Muscle layer of colon (tissue), 2 donors: ENCODE measurements around the gene TNFSF11.
"Not testable (repeated sequence)": the region's sequence is repeated elsewhere in the genome, so short reads cannot be mapped to it uniquely, and the experiment has no call there.

ENCODE experiments used
- H3K27ac ChIP-seq: one replicate; pipeline ENCODE4 v1.7.0; 2013; ENCODE audit warnings: low read depth, mild to moderate bottlenecking, low read length, moderate library complexity
- H3K27me3 ChIP-seq, 2 donors: one replicate each; pipeline ENCODE4 v1.7.0; 2013; ENCODE audit warnings: low read length in 2 of 2, mild to moderate bottlenecking in 2 of 2; ENCODE audit not compliant: insufficient read depth in 2 of 2, control insufficient read depth in 1 of 2
- H3K36me3 ChIP-seq: one replicate; pipeline ENCODE4 v1.7.0; 2013; ENCODE audit warnings: mild to moderate bottlenecking, low read length; ENCODE audit not compliant: insufficient read depth
- H3K4me1 ChIP-seq: one replicate; pipeline ENCODE4 v1.7.0; 2013; ENCODE audit warnings: mild to moderate bottlenecking, low read length; ENCODE audit not compliant: insufficient read depth
- H3K4me3 ChIP-seq, 2 donors: one replicate each; pipeline ENCODE4 v1.7.0; 2013; ENCODE audit warnings: low read length in 2 of 2, low read depth in 1 of 2, mild to moderate bottlenecking in 1 of 2, moderate library complexity in 1 of 2
- H3K9ac ChIP-seq: one replicate; pipeline ENCODE4 v1.7.0; 2013; ENCODE audit warnings: low read length
- H3K9me3 ChIP-seq: one replicate; pipeline ENCODE4 v1.7.0; 2013; ENCODE audit warnings: mild to moderate bottlenecking, low read length
- donor health status: abdominal sarcoma.
- donor health status: Adenocarcinoma of cecum.

The TNFSF11 gene

DNA sequence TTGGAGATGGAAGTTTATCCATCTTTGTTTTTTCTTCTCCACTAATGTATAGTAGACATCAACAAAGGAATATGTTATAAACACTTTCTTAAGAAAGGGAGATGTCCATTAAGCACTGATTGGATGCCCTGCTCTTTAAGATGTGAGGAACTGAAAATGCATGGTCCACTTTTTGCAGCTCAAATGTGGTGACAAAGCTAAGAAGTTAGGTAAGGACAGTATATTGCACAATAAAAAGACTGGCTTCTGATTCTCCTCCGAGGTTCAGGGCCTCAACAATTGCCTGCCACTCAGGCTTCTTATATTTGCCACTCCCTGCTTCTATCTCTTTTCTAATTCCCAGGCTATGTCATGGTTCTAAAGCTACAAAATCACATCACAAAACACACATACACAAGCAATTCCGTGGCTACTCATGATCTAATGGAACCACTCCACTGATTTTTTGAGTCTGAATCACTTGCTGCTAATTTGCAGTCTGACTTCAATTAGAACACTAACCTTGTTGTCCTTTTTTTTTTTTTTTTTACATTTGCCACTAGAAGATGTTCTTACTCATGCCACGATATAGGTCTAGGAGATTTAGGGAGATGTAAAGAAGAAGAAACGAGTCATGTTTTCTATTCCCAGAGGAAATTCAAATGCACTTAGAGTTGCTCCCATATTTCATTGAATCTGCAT is 29.6 kb upstream of the TNFSF11 start:
- no peaks in the 10 kb centered on the region for H3K9me3 ChIP-seq
- H3K9ac ChIP-seq: no peak overlapping the region
- no peak overlapping the region for H3K4me3 ChIP-seq
- H3K27me3 ChIP-seq: no peaks in the 10 kb centered on the region
- no peak overlapping the region for H3K27ac ChIP-seq
- H3K4me1 ChIP-seq: no peaks in the 10 kb centered on the region
- H3K36me3 ChIP-seq: no peaks in the 10 kb centered on the region

GRCh38 chr13:42545842-42546241 is 28.1 kb upstream of the TNFSF11 start:
- H3K27ac ChIP-seq: no peak overlapping the region
- H3K4me1 ChIP-seq: no peaks in the 10 kb centered on the region
- H3K9me3 ChIP-seq: no peaks in the 10 kb centered on the region
- H3K4me3 ChIP-seq: no peak overlapping the region
- no peak overlapping the region for H3K9ac ChIP-seq
- no peaks in the 10 kb centered on the region for H3K27me3 ChIP-seq
- H3K36me3 ChIP-seq: no peaks in the 10 kb centered on the region

DNA sequence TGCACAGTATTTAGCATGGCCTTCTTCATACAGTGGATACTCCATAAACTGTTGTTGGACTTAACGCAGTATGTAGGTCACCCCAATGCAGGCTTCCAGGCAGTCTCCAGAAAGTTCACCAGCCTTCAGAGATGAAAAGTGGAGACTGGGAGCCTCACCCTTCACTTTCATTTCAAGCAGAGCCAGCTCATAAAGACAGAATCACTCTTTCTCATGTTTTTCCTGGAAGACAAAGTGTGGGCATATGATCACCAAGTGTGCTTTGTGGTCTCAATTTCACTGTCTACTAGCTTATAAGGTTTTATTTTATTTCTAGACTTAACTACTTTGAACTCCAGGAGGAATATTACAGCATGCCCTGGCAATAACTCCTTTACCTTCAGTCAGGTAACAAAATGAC is 26.3 kb upstream of the TNFSF11 start:
- no peak overlapping the region for H3K27ac ChIP-seq
- no peaks in the 10 kb centered on the region for H3K27me3 ChIP-seq
- H3K4me1 ChIP-seq: no peaks in the 10 kb centered on the region
- no peak overlapping the region for H3K9ac ChIP-seq
- no peak overlapping the region for H3K4me3 ChIP-seq
- no peaks in the 10 kb centered on the region for H3K36me3 ChIP-seq
- no peaks in the 10 kb centered on the region for H3K9me3 ChIP-seq

DNA sequence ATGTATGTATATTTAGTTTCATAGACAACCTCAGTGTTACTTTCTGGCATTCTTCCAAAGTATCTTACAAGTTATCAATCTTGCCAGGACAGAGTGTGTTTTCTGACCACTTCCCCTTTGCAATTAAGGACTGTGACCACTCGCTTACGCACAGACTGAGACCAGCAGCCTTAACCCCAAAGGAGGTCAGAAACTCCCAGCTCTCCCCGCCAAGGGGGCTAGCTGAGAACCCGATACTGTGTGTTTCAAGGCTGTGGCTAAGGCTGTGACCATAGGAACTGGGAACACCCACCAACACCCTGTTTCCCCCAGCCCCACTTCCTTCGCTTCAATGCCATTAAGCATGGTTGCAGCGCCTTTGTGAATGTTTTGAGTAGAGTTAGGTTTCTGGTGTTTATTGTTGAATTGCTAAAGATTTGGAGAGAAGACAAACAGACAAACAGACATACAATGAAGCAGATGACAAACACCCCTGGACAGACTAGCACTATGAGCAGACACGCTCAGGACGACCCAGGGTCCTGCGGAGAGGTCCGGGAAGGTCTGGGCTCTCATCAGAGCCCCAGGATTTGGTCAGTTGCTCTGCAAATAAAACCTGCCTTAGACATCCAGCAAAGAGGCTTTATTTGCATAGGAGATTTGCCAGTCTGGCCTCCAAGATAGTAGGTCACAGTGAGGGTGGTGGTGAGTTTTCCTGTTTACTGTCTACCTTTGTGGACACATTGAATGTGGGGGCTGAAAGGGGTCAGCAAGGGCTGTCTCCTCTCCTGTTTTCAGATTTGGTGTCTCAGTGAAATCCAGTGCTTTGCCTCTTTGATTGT is 25.0 kb upstream of the TNFSF11 start:
- Histone ChIP-seq H3K9me3 (no peaks in the 10 kb centered on the region), H3K27ac (no peak overlapping the region), H3K27me3 (no peaks in the 10 kb centered on the region), H3K4me1 (no peaks in the 10 kb centered on the region), H3K9ac (no peak overlapping the region), H3K4me3 (no peak overlapping the region), H3K36me3 (no peaks in the 10 kb centered on the region)

DNA sequence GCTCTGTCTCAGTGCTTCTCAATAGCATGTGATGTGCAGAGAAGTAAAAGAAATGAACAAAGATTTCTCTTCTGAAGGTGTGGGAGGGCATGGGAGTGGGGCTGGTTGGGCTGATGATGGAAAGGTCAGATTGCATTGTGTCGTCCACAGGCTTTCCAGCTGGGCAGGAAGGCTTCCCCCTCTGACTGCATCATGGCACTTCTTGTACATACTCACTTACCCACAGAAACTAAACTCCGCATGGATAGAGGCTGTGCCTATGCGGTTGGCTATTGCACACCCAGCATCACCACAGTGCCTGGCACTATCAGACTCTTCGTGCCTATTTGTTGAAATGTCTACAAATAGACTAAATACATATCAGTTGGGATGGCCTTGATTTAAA is 24.4 kb upstream of the TNFSF11 start:
- Histone ChIP-seq H3K36me3 (no peaks in the 10 kb centered on the region), H3K27ac (no peak overlapping the region), H3K27me3 (no peaks in the 10 kb centered on the region), H3K9ac (no peak overlapping the region), H3K4me3 (no peak overlapping the region), H3K9me3 (no peaks in the 10 kb centered on the region), H3K4me1 (no peaks in the 10 kb centered on the region)

DNA sequence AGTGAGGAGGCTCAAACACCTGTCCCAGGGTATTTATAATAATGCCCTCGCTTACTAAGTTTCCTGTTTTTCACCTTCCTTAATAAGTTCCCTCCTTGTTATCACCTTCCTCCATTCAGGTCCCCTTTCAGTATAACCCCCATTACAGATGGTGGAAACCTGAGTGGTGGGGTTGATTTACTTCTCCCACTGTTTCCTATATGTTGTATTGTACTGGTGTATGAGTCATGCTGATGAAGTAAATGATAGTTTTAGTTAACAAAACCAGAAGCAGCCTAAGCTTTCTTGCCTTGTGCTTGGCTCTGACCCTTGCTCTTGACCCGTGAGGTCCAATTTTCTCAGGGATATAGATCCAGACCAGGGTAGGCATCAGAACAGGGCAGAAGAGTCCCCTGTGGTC is 22.3 kb upstream of the TNFSF11 start:
- no peak overlapping the region for H3K27ac ChIP-seq
- H3K9me3 ChIP-seq: no peaks in the 10 kb centered on the region
- H3K4me1 ChIP-seq: no peaks in the 10 kb centered on the region
- H3K36me3 ChIP-seq: no peaks in the 10 kb centered on the region
- H3K4me3 ChIP-seq: no peak overlapping the region
- no peaks in the 10 kb centered on the region for H3K27me3 ChIP-seq
- no peak overlapping the region for H3K9ac ChIP-seq

DNA sequence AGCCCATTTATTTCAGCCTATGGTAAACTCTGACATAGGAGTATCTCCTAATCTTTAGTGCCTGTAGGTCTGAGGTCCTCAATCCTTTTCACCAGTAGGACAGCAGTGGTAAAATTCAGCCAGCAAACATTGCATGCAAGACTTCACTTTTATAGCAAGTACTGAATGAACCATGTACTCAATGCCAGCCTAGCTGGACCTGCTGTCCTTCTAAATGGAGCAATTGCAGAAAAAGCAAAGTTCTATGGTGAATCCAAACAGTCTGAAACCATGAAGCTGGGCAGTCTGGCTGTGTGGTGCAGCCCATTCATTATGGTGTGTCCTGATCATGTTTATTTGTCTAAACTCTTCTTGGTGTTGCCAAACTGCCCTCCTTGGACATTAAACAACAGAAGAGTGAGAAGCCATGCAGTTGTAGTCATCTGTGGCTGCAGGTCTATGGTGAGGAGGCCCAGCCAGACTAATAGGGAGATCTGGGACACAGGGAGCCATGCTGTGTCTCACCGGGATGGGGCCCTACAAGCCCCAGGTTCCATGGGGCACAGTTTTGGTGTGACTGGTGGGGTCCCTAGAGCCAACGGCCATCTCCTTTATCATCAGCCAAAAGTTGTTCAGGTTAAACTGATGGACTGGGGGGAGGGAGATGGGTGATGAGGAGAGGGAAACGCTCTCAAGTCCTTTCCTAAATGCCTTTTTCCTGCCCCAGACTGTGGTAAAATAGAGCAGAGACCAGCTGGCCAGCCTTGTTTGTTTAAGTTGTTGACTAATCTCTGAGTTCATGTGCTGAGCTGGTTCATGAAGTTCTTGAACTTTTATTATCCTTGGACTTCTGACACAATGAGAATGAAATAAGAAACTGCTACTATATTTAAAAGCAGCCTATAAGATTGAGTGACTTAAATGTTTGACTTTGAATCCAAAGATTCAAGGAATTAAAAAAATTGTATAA is 20.6 kb upstream of the TNFSF11 start:
- Histone ChIP-seq H3K4me1 (no peaks in the 10 kb centered on the region), H3K27me3 (no peaks in the 10 kb centered on the region), H3K9ac (no peak overlapping the region), H3K36me3 (no peaks in the 10 kb centered on the region), H3K4me3 (no peak overlapping the region), H3K9me3 (no peaks in the 10 kb centered on the region), H3K27ac (no peak overlapping the region)

GRCh38 chr13:42559057-42559456 is 14.9 kb upstream of the TNFSF11 start:
- H3K27me3 ChIP-seq: no peaks in the 10 kb centered on the region
- no peaks in the 10 kb centered on the region for H3K4me1 ChIP-seq
- no peak overlapping the region for H3K27ac ChIP-seq
- H3K36me3 ChIP-seq: no peaks in the 10 kb centered on the region
- H3K4me3 ChIP-seq: no peak overlapping the region
- no peak overlapping the region for H3K9ac ChIP-seq
- no peaks in the 10 kb centered on the region for H3K9me3 ChIP-seq

- H3K36me3 ChIP-seq, H3K27ac ChIP-seq, H3K27me3 ChIP-seq, H3K9me3 ChIP-seq, H3K4me1 ChIP-seq, H3K9ac ChIP-seq, H3K4me3 ChIP-seq: not testable (repeated sequence)
These were observed 14.3 kb upstream of the TNFSF11 start for GRCh38 chr13:42559573-42560218.

- H3K27me3 ChIP-seq, H3K36me3 ChIP-seq, H3K27ac ChIP-seq, H3K9ac ChIP-seq, H3K9me3 ChIP-seq, H3K4me3 ChIP-seq, H3K4me1 ChIP-seq: not testable (repeated sequence)
These were observed 13.6 kb upstream of the TNFSF11 start for GRCh38 chr13:42560320-42560719.
